ENCODE measurements around the gene DLG2. TPM values are rescaled to one million over a fixed set of nuclear protein-coding genes. Genes with fewer than 3 reads are reported as not detected.

The DLG2 gene
- polyA plus RNA-seq, 3 donors: 0.24 to 0.39 TPM; not detected in 1

- no peak for DNase-seq
- H4K20me1 ChIP-seq (ENCODE audit: insufficient read depth, low read length): no peaks in the 10 kb centered on the region
- H3K4me2 ChIP-seq (replicated peaks; ENCODE audit: extremely low read depth, low read length, poor library complexity, severe bottlenecking): no peak overlapping the region
- no peak overlapping the region for H3K4me3 ChIP-seq (replicated peaks in 1 of 3; ENCODE audit: low read depth in 2 of 3, low read length in 3 of 3)
- no peaks in the 10 kb centered on the region for H3K36me3 Mint-ChIP-seq
- H3K9me3 Mint-ChIP-seq: peaks cover 0 to 15% (median 2%) of the 10 kb centered on the region in 7 donors
- no peak overlapping the region for H3K27ac Mint-ChIP-seq
- H3K4me1 ChIP-seq (ENCODE audit: control insufficient read depth in 1 of 2, insufficient read depth in 2 of 2, low read length in 2 of 2): no peaks in the 10 kb centered on the region
- no peak overlapping the region for H3K27ac ChIP-seq (ENCODE audit: low read depth in 1 of 2, low read length in 2 of 2)
- H3K4me3 Mint-ChIP-seq: no peak overlapping the region
- 96% methylated on average over 6 of the region's 8 CpGs for WGBS (ENCODE audit: insufficient coverage)
- H3K9me3 ChIP-seq (replicated peaks in 1 of 2; ENCODE audit: control insufficient read depth in 1 of 2, insufficient read depth in 1 of 2, low read length in 2 of 2): peaks cover 0 to 8% of the 10 kb centered on the region in 2 donors
- intact Hi-C loops (cut with micrococcal nuclease): no loop called here
- H3K27me3 Mint-ChIP-seq (ENCODE audit: low read depth in 3 of 3): peaks cover 0 to 1% (median 0%) of the 10 kb centered on the region in 3 donors
- TF ChIP-seq, protein P1, sequence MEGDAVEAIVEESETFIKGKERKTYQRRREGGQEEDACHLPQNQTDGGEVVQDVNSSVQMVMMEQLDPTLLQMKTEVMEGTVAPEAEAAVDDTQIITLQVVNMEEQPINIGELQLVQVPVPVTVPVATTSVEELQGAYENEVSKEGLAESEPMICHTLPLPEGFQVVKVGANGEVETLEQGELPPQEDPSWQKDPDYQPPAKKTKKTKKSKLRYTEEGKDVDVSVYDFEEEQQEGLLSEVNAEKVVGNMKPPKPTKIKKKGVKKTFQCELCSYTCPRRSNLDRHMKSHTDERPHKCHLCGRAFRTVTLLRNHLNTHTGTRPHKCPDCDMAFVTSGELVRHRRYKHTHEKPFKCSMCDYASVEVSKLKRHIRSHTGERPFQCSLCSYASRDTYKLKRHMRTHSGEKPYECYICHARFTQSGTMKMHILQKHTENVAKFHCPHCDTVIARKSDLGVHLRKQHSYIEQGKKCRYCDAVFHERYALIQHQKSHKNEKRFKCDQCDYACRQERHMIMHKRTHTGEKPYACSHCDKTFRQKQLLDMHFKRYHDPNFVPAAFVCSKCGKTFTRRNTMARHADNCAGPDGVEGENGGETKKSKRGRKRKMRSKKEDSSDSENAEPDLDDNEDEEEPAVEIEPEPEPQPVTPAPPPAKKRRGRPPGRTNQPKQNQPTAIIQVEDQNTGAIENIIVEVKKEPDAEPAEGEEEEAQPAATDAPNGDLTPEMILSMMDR (IDR thresholded peaks at IDR 0.05): no peak
- no peak overlapping the region for H2AFZ ChIP-seq (ENCODE audit: insufficient read depth, low read depth, low read length, poor library complexity, severe bottlenecking)
- no peaks in the 10 kb centered on the region for H3K27me3 ChIP-seq (ENCODE audit: control insufficient read depth in 2 of 2, insufficient read depth in 2 of 2, low read length in 2 of 2)
- no peaks in the 10 kb centered on the region for H3K79me2 ChIP-seq (ENCODE audit: insufficient read depth, low read length)
- no peaks in the 10 kb centered on the region for H3K36me3 ChIP-seq (replicated peaks in 1 of 2; ENCODE audit: control insufficient read depth in 1 of 2, insufficient read depth in 2 of 2, low read length in 2 of 2)
- H3K9ac ChIP-seq (ENCODE audit: insufficient read depth, low read length, poor library complexity, severe bottlenecking): no peak overlapping the region
- no peaks in the 10 kb centered on the region for H3K4me1 Mint-ChIP-seq
Observed at GRCh38 chr11:84795698-84796097, 831.4 kb downstream of the DLG2 start.

GRCh38 chr11:84794663-84795443 lies 832.3 kb downstream of the DLG2 start:
- DNase-seq: no peak
- no peak overlapping the region for H3K9ac ChIP-seq (ENCODE audit: insufficient read depth, low read length, poor library complexity, severe bottlenecking)
- Mint-ChIP-seq H3K4me1 (no peaks in the 10 kb centered on the region), H3K9me3 (peaks cover 0 to 15% (median 3%) of the 10 kb centered on the region in 7 donors), H3K27me3 (ENCODE audit: low read depth in 3 of 3) (peaks cover 0 to 1% (median 0%) of the 10 kb centered on the region in 3 donors), H3K36me3 (no peaks in the 10 kb centered on the region), H3K4me3 (no peak overlapping the region), H3K27ac (no peak overlapping the region)
- H3K36me3 ChIP-seq (replicated peaks in 1 of 2; ENCODE audit: control insufficient read depth in 1 of 2, insufficient read depth in 2 of 2, low read length in 2 of 2): no peaks in the 10 kb centered on the region
- no peaks in the 10 kb centered on the region for H3K27me3 ChIP-seq (ENCODE audit: control insufficient read depth in 2 of 2, insufficient read depth in 2 of 2, low read length in 2 of 2)
- 92% methylated on average over 9 of the region's 10 CpGs for WGBS (ENCODE audit: insufficient coverage)
- H2AFZ ChIP-seq (ENCODE audit: insufficient read depth, low read depth, low read length, poor library complexity, severe bottlenecking): no peak overlapping the region
- H3K4me2 ChIP-seq (replicated peaks; ENCODE audit: extremely low read depth, low read length, poor library complexity, severe bottlenecking): no peak overlapping the region
- no peak overlapping the region for H3K4me3 ChIP-seq (replicated peaks in 1 of 3; ENCODE audit: low read depth in 2 of 3, low read length in 3 of 3)
- no peaks in the 10 kb centered on the region for H3K79me2 ChIP-seq (ENCODE audit: insufficient read depth, low read length)
- intact Hi-C loops (cut with micrococcal nuclease): no loop called here
- TF ChIP-seq, protein P1 (IDR thresholded peaks at IDR 0.05): no peak
- H3K4me1 ChIP-seq (ENCODE audit: control insufficient read depth in 1 of 2, insufficient read depth in 2 of 2, low read length in 2 of 2): no peaks in the 10 kb centered on the region
- no peaks in the 10 kb centered on the region for H4K20me1 ChIP-seq (ENCODE audit: insufficient read depth, low read length)
- H3K9me3 ChIP-seq (replicated peaks in 1 of 2; ENCODE audit: control insufficient read depth in 1 of 2, insufficient read depth in 1 of 2, low read length in 2 of 2): peaks cover 0 to 8% of the 10 kb centered on the region in 2 donors
- H3K27ac ChIP-seq (ENCODE audit: low read depth in 1 of 2, low read length in 2 of 2): no peak overlapping the region

All from CD14-positive monocyte (primary cell).